Kidney (tissue), 14 donors: ENCODE data around the gene IFFO2. TPM values are rescaled to one million over a fixed set of nuclear protein-coding genes. Genes with fewer than 3 reads are reported as not detected.

Experiments used
- DNase-seq, 5 donors: peaks; one replicate each; pipeline ENCODE4 v3.0.0-alpha.2; 2013 to 2020
- FAIRE-seq: peaks from 2 replicates; lab custom pipeline; 2012; peaks lifted over from hg19 to GRCh38; lab: Jason Lieb, UNC
- H3K27ac ChIP-seq, 2 donors: one replicate each; pipeline ENCODE4 v1.7.0; 2013; ENCODE audit warnings: low read depth in 2 of 2, low read length in 2 of 2, inconsistent platforms in 1 of 2
- H3K27me3 ChIP-seq: one replicate; pipeline ENCODE4 v1.7.1; 2013; ENCODE audit warnings: low read length, inconsistent platforms; ENCODE audit not compliant: control insufficient read depth, insufficient read depth
- H3K36me3 ChIP-seq, 3 donors: one replicate each; pipeline versions ENCODE4 v1.7.0 to v1.7.1; 2013; ENCODE audit warnings: low read length in 3 of 3, control low read depth in 1 of 3, inconsistent platforms in 1 of 3; ENCODE audit not compliant: insufficient read depth in 3 of 3, control insufficient read depth in 2 of 3
- H3K4me1 ChIP-seq, 3 donors: one replicate each; pipeline versions ENCODE4 v1.7.0 to v1.7.1; 2013; ENCODE audit warnings: low read length in 3 of 3, inconsistent platforms in 1 of 3, low read depth in 1 of 3; ENCODE audit not compliant: control insufficient read depth in 2 of 3, insufficient read depth in 2 of 3
- H3K4me3 ChIP-seq, 3 donors: one replicate each; pipeline versions ENCODE4 v1.7.0 to v1.8.1; 2013; ENCODE audit warnings: low read length in 3 of 3, control low read depth in 1 of 3, inconsistent platforms in 1 of 3
- H3K9ac ChIP-seq, 3 donors: one replicate each; pipeline versions ENCODE4 v1.7.0 to v1.7.1; 2013; ENCODE audit warnings: low read length in 3 of 3, control low read depth in 1 of 3, inconsistent platforms in 1 of 3
- H3K9me3 ChIP-seq, 3 donors: one replicate each; pipeline versions ENCODE4 v1.7.0 to v1.7.1; 2013; ENCODE audit warnings: low read length in 3 of 3, control low read depth in 1 of 3, inconsistent platforms in 1 of 3; ENCODE audit not compliant: control insufficient read depth in 2 of 3, insufficient read depth in 1 of 3
- intact Hi-C: fragments of 100-400 bp; cut with DNase I; formaldehyde crosslinking; loops from one replicate; pipeline ENCODE4 v1.11.1; 2022
- polyA plus RNA-seq: library from polyadenylated mRNA; stranded (reverse); fragments of 350-450 nt; fragmentation: Illumina TruSeq; extraction: RNeasy Lipid Tissue Mini Kit (QIAGEN cat#74804); gene quantifications from one replicate; pipeline ENCODE4 v1.2.3, GENCODE V29; 2014; ENCODE audit warnings: low read depth, low replicate concordance; ENCODE audit not compliant: insufficient read depth
- total RNA-seq: library from RNA; stranded (reverse); fragmentation: NEBNext Ultra II Directional; extraction: Animal tissue kit (Norgen Biotek cat#: 25700); gene quantifications from one replicate; pipeline ENCODE4 v1.2.1, GENCODE V29; 2021
- TF ChIP-seq, protein P1 (sequence below): IDR thresholded peaks from 3 replicates; pipeline ENCODE4 v1.5.1; 2012; ENCODE audit warnings: mild to moderate bottlenecking, moderate library complexity, borderline replicate concordance; ENCODE audit not compliant: insufficient read depth; ENCODE audit errors: extremely low read depth
- donor health status: control.
- donor health status: control.
- donor health status: control.
- donor health status: control.
- donor health status: control.
- donor health status: DM: yes; HTN: yes; CAD: no.
- donor health status: Normal renal cell carcinoma (clear cell type).

The IFFO2 gene
- total and polyA plus RNA-seq, 2 donors from 2014 or later = 7.5 to 23.1 TPM

DNA sequence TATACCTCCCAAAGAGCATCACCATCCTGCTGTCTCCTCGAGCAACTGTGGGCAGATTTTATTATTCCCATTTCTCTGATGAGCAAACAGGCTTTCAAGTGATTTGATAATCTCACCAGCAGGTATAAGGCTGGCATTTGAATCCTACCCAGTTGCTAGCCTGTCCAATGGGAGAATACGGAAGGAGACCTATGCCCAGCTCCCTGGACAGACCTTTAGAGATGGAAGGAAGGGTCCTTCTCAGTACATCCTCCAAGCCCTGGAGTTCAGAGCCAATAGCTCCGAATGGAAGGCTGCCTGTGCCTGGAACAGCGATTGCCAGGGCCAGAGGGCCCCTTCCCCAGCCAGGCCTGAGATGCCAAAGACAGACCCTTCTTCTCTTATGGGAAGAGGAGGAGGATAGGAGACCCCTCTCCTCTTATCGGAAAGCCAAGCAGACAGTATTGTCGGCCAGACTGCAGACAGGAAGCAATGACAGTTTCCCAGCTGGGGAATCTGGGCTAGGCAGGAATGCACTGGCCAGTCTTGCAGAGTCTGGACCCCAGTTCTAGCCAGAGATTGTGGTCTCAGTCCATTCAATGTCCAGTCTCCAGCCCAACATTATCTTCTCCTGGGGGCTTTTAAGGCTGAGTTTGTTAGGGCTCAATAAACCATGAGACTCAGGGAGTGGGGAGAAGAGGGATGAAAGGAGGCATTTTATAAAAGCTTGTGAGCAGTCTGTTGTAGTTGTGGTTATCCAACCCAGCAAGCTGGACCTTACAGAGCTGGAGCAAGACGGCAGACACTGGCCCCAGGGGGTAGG, 2.0 kb downstream of the IFFO2 start:
- H3K9ac ChIP-seq = peak overlapping the region; percentile 35 to 63 (median 61)
- FAIRE-seq (no peak), DNase-seq (peak in 2 of 5 donors; percentile 60 to 69)
- no peaks in the 10 kb centered on the region for H3K27me3 ChIP-seq
- H3K36me3 ChIP-seq = no peaks in the 10 kb centered on the region
- peak overlapping the region; percentile 5 to 33 for H3K27ac ChIP-seq
- H3K4me3 ChIP-seq = peak overlapping the region; percentile 71 to 80 (median 72)
- H3K9me3 ChIP-seq = no peaks in the 10 kb centered on the region
- H3K4me1 ChIP-seq = peaks cover 3 to 35% (median 16%) of the 10 kb centered on the region in 3 donors
- TF ChIP-seq, protein P1, sequence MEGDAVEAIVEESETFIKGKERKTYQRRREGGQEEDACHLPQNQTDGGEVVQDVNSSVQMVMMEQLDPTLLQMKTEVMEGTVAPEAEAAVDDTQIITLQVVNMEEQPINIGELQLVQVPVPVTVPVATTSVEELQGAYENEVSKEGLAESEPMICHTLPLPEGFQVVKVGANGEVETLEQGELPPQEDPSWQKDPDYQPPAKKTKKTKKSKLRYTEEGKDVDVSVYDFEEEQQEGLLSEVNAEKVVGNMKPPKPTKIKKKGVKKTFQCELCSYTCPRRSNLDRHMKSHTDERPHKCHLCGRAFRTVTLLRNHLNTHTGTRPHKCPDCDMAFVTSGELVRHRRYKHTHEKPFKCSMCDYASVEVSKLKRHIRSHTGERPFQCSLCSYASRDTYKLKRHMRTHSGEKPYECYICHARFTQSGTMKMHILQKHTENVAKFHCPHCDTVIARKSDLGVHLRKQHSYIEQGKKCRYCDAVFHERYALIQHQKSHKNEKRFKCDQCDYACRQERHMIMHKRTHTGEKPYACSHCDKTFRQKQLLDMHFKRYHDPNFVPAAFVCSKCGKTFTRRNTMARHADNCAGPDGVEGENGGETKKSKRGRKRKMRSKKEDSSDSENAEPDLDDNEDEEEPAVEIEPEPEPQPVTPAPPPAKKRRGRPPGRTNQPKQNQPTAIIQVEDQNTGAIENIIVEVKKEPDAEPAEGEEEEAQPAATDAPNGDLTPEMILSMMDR = no peak
- intact Hi-C loops = no loop called here

DNA sequence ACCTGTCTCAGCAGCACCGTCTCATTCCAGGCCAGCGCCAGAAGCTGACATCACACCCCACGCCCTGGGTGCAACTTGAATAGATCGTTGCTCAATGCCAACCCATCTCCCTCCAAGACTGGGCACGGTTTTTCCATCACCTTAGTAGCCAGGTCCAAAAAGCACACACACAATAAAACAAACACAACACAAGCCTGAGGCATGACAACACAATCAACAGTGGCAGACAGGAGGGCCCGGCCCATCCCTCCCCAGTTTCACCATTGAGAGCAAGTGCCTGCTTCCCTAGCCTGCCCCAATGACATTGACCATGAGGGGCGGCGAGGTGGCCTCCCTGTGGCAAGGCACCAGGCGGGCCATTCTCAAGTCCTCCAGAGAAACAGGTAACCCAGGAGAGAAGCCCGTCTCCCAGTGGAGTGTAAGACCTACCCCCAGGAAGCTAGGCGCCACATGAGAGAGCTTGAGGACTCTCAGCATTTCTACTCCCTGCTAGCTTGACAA, 2.7 kb downstream of the IFFO2 start:
- Histone ChIP-seq H3K4me3 (peak overlapping the region; percentile 27 to 80 (median 71)), H3K27ac (peak overlapping the region in 1 of 2 donors; percentile 9), H3K9ac (peak overlapping the region in 2 of 3 donors; percentile 25 to 61), H3K9me3 (no peaks in the 10 kb centered on the region), H3K36me3 (no peaks in the 10 kb centered on the region), H3K4me1 (peaks cover 5 to 42% (median 23%) of the 10 kb centered on the region in 3 donors), H3K27me3 (no peaks in the 10 kb centered on the region)
- DNase-seq (peak in 1 of 5 donors; percentile 69), FAIRE-seq (no peak)
- TF ChIP-seq, protein P1 = no peak
- intact Hi-C loops = no loop called here

DNA sequence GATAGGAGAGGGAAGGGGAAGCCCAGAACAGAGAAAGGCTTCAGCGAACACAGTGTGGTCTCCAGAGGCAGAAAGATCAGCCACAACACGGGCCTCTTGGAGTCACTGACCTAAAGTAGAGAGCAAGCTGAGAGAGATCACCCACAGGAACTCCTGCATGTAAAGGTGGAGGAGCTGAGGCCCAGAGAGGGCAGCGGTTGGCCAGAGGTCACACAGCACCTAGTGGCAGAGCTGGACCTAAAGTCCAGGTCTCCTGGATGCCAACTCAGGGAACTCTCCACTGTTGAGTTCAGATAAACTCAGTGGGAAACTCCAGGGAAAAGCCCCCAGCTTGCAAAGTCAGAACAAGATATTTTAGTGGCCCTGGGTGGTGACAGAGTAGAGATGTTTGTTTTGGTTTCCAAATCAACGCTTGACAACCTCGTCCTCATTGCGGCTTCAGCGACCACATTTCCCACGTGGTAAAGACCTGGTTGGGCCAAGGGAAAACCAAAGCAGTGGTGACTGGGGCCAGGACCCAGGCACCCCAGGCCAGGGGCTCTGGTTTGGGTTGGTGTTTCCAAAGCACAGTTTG, 4.6 kb downstream of the IFFO2 start:
- TF ChIP-seq, protein P1 = no peak
- FAIRE-seq = no peak
- H3K9me3 ChIP-seq = no peaks in the 10 kb centered on the region
- peak overlapping the region in 1 of 3 donors; percentile 16 for H3K9ac ChIP-seq
- H3K27ac ChIP-seq = peak overlapping the region; percentile 88 to 92
- no peaks in the 10 kb centered on the region for H3K36me3 ChIP-seq
- DNase-seq = peak in 1 of 5 donors; percentile 55
- peak overlapping the region in 1 of 3 donors; percentile 21 for H3K4me3 ChIP-seq
- H3K4me1 ChIP-seq = peaks cover 5 to 50% (median 37%) of the 10 kb centered on the region in 3 donors
- intact Hi-C loops = no loop called here
- no peaks in the 10 kb centered on the region for H3K27me3 ChIP-seq
